ENCODE data around the gene ZNF628. TPM values are rescaled to one million over a fixed set of nuclear protein-coding genes. Genes with fewer than 3 reads are reported as not detected.

The ZNF628 gene
- total and polyA plus RNA-seq, 2 donors (not counting 1 experiment from before 2014, with no cell fraction given) = 13.3 to 18.3 TPM

DNA sequence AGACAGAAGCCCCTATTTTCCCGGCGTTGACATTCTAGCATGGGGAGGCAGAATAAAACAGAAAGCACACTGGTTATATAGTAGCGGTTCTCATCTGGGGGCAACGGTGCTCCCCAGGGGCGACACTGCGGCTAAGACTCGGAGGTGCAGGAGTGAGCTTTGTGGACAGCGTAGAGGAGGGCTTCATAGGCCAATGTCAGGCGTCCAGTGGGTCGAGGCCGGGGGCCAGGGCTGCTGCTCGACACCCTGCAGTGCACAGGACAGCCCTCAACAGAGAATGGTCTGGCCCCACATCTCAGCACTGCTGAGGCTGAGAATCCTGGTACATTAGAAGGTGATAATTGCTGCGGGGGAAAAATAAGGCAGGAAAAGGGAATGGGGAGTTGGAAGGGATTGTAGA is 1.5 kb downstream of the ZNF628 start:
- H3K4me1 ChIP-seq (ENCODE audit: control insufficient read depth in 2 of 2, insufficient read depth in 2 of 2, low read length in 2 of 2) = peaks cover 15 to 21% of the 10 kb centered on the region in 2 donors
- no peaks in the 10 kb centered on the region for H3K27me3 ChIP-seq (replicated peaks in 1 of 4; ENCODE audit: control extremely low read depth in 1 of 4, control insufficient read depth in 3 of 4, insufficient read depth in 4 of 4, low read length in 3 of 4)
- intact Hi-C loops (cut with micrococcal nuclease) = loop anchor here (1.0 to 2.0 kb wide), 4 partner anchors 7 to 139 kb away; partner anchors contain the start of genes KMT5C and NAT14
- no peak overlapping the region for H3K27ac ChIP-seq (ENCODE audit: low read length in 2 of 2)
- H3K79me2 ChIP-seq (ENCODE audit: control insufficient read depth, insufficient read depth, low read length) = peaks cover 34% of the 10 kb centered on the region
- H3K27me3 Mint-ChIP-seq = no peaks in the 10 kb centered on the region
- 95% methylated on average over 13 of the region's 13 CpGs for WGBS (ENCODE audit: insufficient coverage)
- H3K9me3 Mint-ChIP-seq (ENCODE audit: insufficient read depth) = no peaks in the 10 kb centered on the region
- peaks cover 22% of the 10 kb centered on the region for H4K20me1 ChIP-seq (ENCODE audit: control insufficient read depth, insufficient read depth, low read length, poor library complexity, severe bottlenecking)
- peaks cover 34% of the 10 kb centered on the region for H3K4me1 Mint-ChIP-seq
- H3K4me3 Mint-ChIP-seq = peak overlapping the region; percentile 69
- no peaks in the 10 kb centered on the region for H3K9me3 ChIP-seq (ENCODE audit: control extremely low read depth in 1 of 3, control insufficient read depth in 2 of 3, insufficient read depth in 1 of 3, low read length in 2 of 3)
- ChIA-PET POLR2A (no interaction called here), CTCF (interaction anchor here (3.5 to 5.1 kb wide), 2 partner anchors 11 to 26 kb away, joined by 34 to 45 read pairs; no protein-coding TSS in a partner anchor)
- no peak overlapping the region for H3K9ac ChIP-seq (ENCODE audit: low read length)
- peaks cover 0 to 2% of the 10 kb centered on the region in 2 experiments for H3K36me3 ChIP-seq (replicated peaks in 1 of 2; ENCODE audit: control extremely low read depth in 1 of 2, control insufficient read depth in 1 of 2, extremely low read depth in 1 of 2, insufficient read depth in 2 of 2, low read length in 1 of 2)
- no peak for ATAC-seq (ENCODE audit: low read depth)
- no peak for DNase-seq
- H3K27ac Mint-ChIP-seq = peak overlapping the region; percentile 56
- TF ChIP-seq EZH2 (IDR thresholded peaks at IDR 0.05; ENCODE audit: borderline replicate concordance, insufficient read depth, low read depth, low read length, poor library complexity, severe bottlenecking) = no peak
- TF ChIP-seq CTCF (IDR thresholded peaks at IDR 0.05) = no peak
- H3K4me2 ChIP-seq (replicated peaks; ENCODE audit: low read depth, low read length, poor library complexity, severe bottlenecking) = peak overlapping the region; percentile 98
- H3K4me3 ChIP-seq (ENCODE audit: control extremely low read depth in 1 of 5, extremely low read depth in 1 of 5, insufficient read depth in 1 of 5, low read depth in 2 of 5, low read length in 4 of 5) = no peak overlapping the region
- H2AFZ ChIP-seq (ENCODE audit: insufficient read depth, low read depth, low read length, poor library complexity, severe bottlenecking) = no peak overlapping the region

DNA sequence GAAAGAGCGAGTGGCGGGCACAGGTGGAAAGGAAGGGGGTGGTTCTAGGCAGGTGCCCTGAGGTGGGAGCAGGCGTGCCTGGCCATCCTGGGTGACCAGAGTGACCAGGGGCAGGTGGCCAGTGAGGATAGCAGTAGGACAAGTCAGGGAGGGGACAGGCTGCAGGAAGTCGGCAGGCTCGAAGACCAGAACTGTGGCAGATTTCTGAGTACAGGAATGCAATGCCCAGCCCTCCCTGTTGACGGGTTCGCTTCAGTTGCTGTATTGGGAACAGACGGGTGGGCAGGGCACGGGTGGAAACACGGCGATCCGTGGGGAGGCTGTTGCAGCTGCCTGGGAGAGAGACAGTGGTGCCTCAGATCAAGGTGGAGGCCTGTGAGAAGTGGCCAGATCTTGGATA is 1.9 kb downstream of the ZNF628 start:
- no peak for DNase-seq
- Histone ChIP-seq H3K79me2 (ENCODE audit: control insufficient read depth, insufficient read depth, low read length) (peaks cover 34% of the 10 kb centered on the region), H2AFZ (ENCODE audit: insufficient read depth, low read depth, low read length, poor library complexity, severe bottlenecking) (no peak overlapping the region), H3K9me3 (ENCODE audit: control extremely low read depth in 1 of 3, control insufficient read depth in 2 of 3, insufficient read depth in 1 of 3, low read length in 2 of 3) (no peaks in the 10 kb centered on the region), H3K27ac (ENCODE audit: low read length in 2 of 2) (no peak overlapping the region), H3K4me2 (replicated peaks; ENCODE audit: low read depth, low read length, poor library complexity, severe bottlenecking) (peak overlapping the region; percentile 98), H3K4me3 (ENCODE audit: control extremely low read depth in 1 of 5, extremely low read depth in 1 of 5, insufficient read depth in 1 of 5, low read depth in 2 of 5, low read length in 4 of 5) (no peak overlapping the region), H3K9ac (ENCODE audit: low read length) (no peak overlapping the region), H3K36me3 (replicated peaks in 1 of 2; ENCODE audit: control extremely low read depth in 1 of 2, control insufficient read depth in 1 of 2, extremely low read depth in 1 of 2, insufficient read depth in 2 of 2, low read length in 1 of 2) (peaks cover 0 to 2% of the 10 kb centered on the region in 2 experiments), H3K4me1 (ENCODE audit: control insufficient read depth in 2 of 2, insufficient read depth in 2 of 2, low read length in 2 of 2) (peaks cover 15 to 21% of the 10 kb centered on the region in 2 donors), H4K20me1 (ENCODE audit: control insufficient read depth, insufficient read depth, low read length, poor library complexity, severe bottlenecking) (peaks cover 26% of the 10 kb centered on the region), H3K27me3 (replicated peaks in 1 of 4; ENCODE audit: control extremely low read depth in 1 of 4, control insufficient read depth in 3 of 4, insufficient read depth in 4 of 4, low read length in 3 of 4) (no peaks in the 10 kb centered on the region)
- no peak for ATAC-seq (ENCODE audit: low read depth)
- Mint-ChIP-seq H3K4me3 (peak overlapping the region; percentile 69), H3K9me3 (ENCODE audit: insufficient read depth) (no peaks in the 10 kb centered on the region), H3K27me3 (no peaks in the 10 kb centered on the region), H3K4me1 (peaks cover 34% of the 10 kb centered on the region), H3K27ac (peak overlapping the region; percentile 56)
- 96% methylated on average over 12 of the region's 12 CpGs for WGBS (ENCODE audit: insufficient coverage)
- ChIA-PET CTCF (interaction anchor here (2.2 to 3.5 kb wide), 2 partner anchors 11 to 26 kb away, joined by 9 to 34 read pairs; no protein-coding TSS in a partner anchor), POLR2A (no interaction called here)
- intact Hi-C loops (cut with micrococcal nuclease) = no loop called here
- TF ChIP-seq EZH2 (IDR thresholded peaks at IDR 0.05; ENCODE audit: borderline replicate concordance, insufficient read depth, low read depth, low read length, poor library complexity, severe bottlenecking) (no peak), CTCF (IDR thresholded peaks at IDR 0.05) (no peak)
